Measurements from ENCODE around the gene FBLN1. TPM values are rescaled to one million over a fixed set of nuclear protein-coding genes. Genes with fewer than 3 reads are reported as not detected.

FBLN1 gene
- total and polyA plus RNA-seq, 2 donors (not counting 1 experiment from before 2014, with no cell fraction given) = not detected

GRCh38 chr22:45547731-45548130, 45.0 kb downstream of the FBLN1 start:
- H3K4me1 ChIP-seq (ENCODE audit: control insufficient read depth in 2 of 2, insufficient read depth in 2 of 2, low read length in 2 of 2) = peaks cover 4 to 13% of the 10 kb centered on the region in 2 donors
- no peaks in the 10 kb centered on the region for H3K9me3 Mint-ChIP-seq (ENCODE audit: insufficient read depth)
- no peak for ATAC-seq (ENCODE audit: low read depth)
- no peak overlapping the region for H3K9ac ChIP-seq (ENCODE audit: low read length)
- H2AFZ ChIP-seq (ENCODE audit: insufficient read depth, low read depth, low read length, poor library complexity, severe bottlenecking) = no peak overlapping the region
- no peaks in the 10 kb centered on the region for H3K36me3 ChIP-seq (replicated peaks in 1 of 2; ENCODE audit: control extremely low read depth in 1 of 2, control insufficient read depth in 1 of 2, extremely low read depth in 1 of 2, insufficient read depth in 2 of 2, low read length in 1 of 2)
- peaks cover 12% of the 10 kb centered on the region for H3K4me1 Mint-ChIP-seq
- no peak overlapping the region for H3K4me3 ChIP-seq (ENCODE audit: control extremely low read depth in 1 of 5, extremely low read depth in 1 of 5, insufficient read depth in 1 of 5, low read depth in 2 of 5, low read length in 4 of 5)
- H3K9me3 ChIP-seq (ENCODE audit: control extremely low read depth in 1 of 3, control insufficient read depth in 2 of 3, insufficient read depth in 1 of 3, low read length in 2 of 3) = peaks cover 0 to 22% (median 0%) of the 10 kb centered on the region in 3 donors
- H3K27me3 Mint-ChIP-seq = no peaks in the 10 kb centered on the region
- H3K27me3 ChIP-seq (replicated peaks in 1 of 4; ENCODE audit: control extremely low read depth in 1 of 4, control insufficient read depth in 3 of 4, insufficient read depth in 4 of 4, low read length in 3 of 4) = no peaks in the 10 kb centered on the region
- H3K4me2 ChIP-seq (replicated peaks; ENCODE audit: low read depth, low read length, poor library complexity, severe bottlenecking) = no peak overlapping the region
- ChIA-PET POLR2A (no interaction called here), CTCF (no interaction called here)
- 75% methylated on average over 1 of the region's 6 CpGs for WGBS (ENCODE audit: insufficient coverage)
- no peak for DNase-seq
- H3K79me2 ChIP-seq (ENCODE audit: control insufficient read depth, insufficient read depth, low read length) = no peaks in the 10 kb centered on the region
- H3K27ac Mint-ChIP-seq = no peak overlapping the region
- no peaks in the 10 kb centered on the region for H4K20me1 ChIP-seq (ENCODE audit: control insufficient read depth, insufficient read depth, low read length, poor library complexity, severe bottlenecking)
- TF ChIP-seq EZH2 (IDR thresholded peaks at IDR 0.05; ENCODE audit: borderline replicate concordance, insufficient read depth, low read depth, low read length, poor library complexity, severe bottlenecking) (no peak), CTCF (IDR thresholded peaks at IDR 0.05) (no peak)
- H3K4me3 Mint-ChIP-seq = no peak overlapping the region
- intact Hi-C loops (cut with micrococcal nuclease) = no loop called here
- H3K27ac ChIP-seq (ENCODE audit: low read length in 2 of 2) = no peak overlapping the region

GRCh38 chr22:45548247-45548840, 45.7 kb downstream of the FBLN1 start:
- DNase-seq (no peak), ATAC-seq (ENCODE audit: low read depth) (no peak)
- Histone ChIP-seq H2AFZ (ENCODE audit: insufficient read depth, low read depth, low read length, poor library complexity, severe bottlenecking) (no peak overlapping the region), H3K27me3 (replicated peaks in 1 of 4; ENCODE audit: control extremely low read depth in 1 of 4, control insufficient read depth in 3 of 4, insufficient read depth in 4 of 4, low read length in 3 of 4) (no peaks in the 10 kb centered on the region), H3K4me3 (ENCODE audit: control extremely low read depth in 1 of 5, extremely low read depth in 1 of 5, insufficient read depth in 1 of 5, low read depth in 2 of 5, low read length in 4 of 5) (no peak overlapping the region), H3K27ac (ENCODE audit: low read length in 2 of 2) (no peak overlapping the region), H3K9me3 (ENCODE audit: control extremely low read depth in 1 of 3, control insufficient read depth in 2 of 3, insufficient read depth in 1 of 3, low read length in 2 of 3) (peaks cover 0 to 22% (median 0%) of the 10 kb centered on the region in 3 donors), H3K36me3 (replicated peaks in 1 of 2; ENCODE audit: control extremely low read depth in 1 of 2, control insufficient read depth in 1 of 2, extremely low read depth in 1 of 2, insufficient read depth in 2 of 2, low read length in 1 of 2) (no peaks in the 10 kb centered on the region), H3K79me2 (ENCODE audit: control insufficient read depth, insufficient read depth, low read length) (no peaks in the 10 kb centered on the region), H3K4me2 (replicated peaks; ENCODE audit: low read depth, low read length, poor library complexity, severe bottlenecking) (no peak overlapping the region), H4K20me1 (ENCODE audit: control insufficient read depth, insufficient read depth, low read length, poor library complexity, severe bottlenecking) (no peaks in the 10 kb centered on the region), H3K4me1 (ENCODE audit: control insufficient read depth in 2 of 2, insufficient read depth in 2 of 2, low read length in 2 of 2) (peaks cover 4 to 10% of the 10 kb centered on the region in 2 donors), H3K9ac (ENCODE audit: low read length) (no peak overlapping the region)
- no peak overlapping the region for H3K27ac Mint-ChIP-seq
- 90% methylated on average over 17 of the region's 18 CpGs for WGBS (ENCODE audit: insufficient coverage)
- CTCF ChIA-PET = no interaction called here
- intact Hi-C loops (cut with micrococcal nuclease) = no loop called here
- peaks cover 8% of the 10 kb centered on the region for H3K4me1 Mint-ChIP-seq
- H3K9me3 Mint-ChIP-seq (ENCODE audit: insufficient read depth) = no peaks in the 10 kb centered on the region
- POLR2A ChIA-PET = no interaction called here
- peaks cover 2% of the 10 kb centered on the region for H3K27me3 Mint-ChIP-seq
- H3K4me3 Mint-ChIP-seq = no peak overlapping the region
- TF ChIP-seq EZH2 (IDR thresholded peaks at IDR 0.05; ENCODE audit: borderline replicate concordance, insufficient read depth, low read depth, low read length, poor library complexity, severe bottlenecking) (no peak), CTCF (IDR thresholded peaks at IDR 0.05) (no peak)

Data from B cell (primary cell).